Measurements from ENCODE around the gene MAGOHB.
"Not testable (repeated sequence)": the region's sequence is repeated elsewhere in the genome, so short reads cannot be mapped to it uniquely, and the experiment has no call there.

GRCh38 chr12:10572021-10572490 lies 41.4 kb downstream of the MAGOHB start:
- TF ChIP-seq CTCF (IDR thresholded peaks at IDR 0.05); POLR2A (IDR thresholded peaks at IDR 0.05; ENCODE audit: low read depth); EP300 (IDR thresholded peaks at IDR 0.05); POLR2AphosphoS5 (IDR thresholded peaks at IDR 0.05): not testable (repeated sequence)

All from esophagus muscularis mucosa (tissue), 4 donors.